DND-41 (cell line): Measurements from ENCODE around the gene SDSL.

Experiments
- CTCF ChIP-seq: IDR thresholded peaks from 2 replicates; pipeline ENCODE4 v1.5.1; 2012; ENCODE audit warnings: borderline replicate concordance, low read length, moderate library complexity, mild to moderate bottlenecking; ENCODE audit not compliant: poor library complexity, severe bottlenecking; ENCODE audit errors: extremely low read depth
- EZH2 ChIP-seq: IDR thresholded peaks from 3 replicates; pipeline ENCODE4 v1.6.1; 2012; ENCODE audit warnings: borderline replicate concordance, low read depth, mild to moderate bottlenecking, moderate library complexity, low read length, inconsistent platforms; ENCODE audit not compliant: severe bottlenecking

DNA sequence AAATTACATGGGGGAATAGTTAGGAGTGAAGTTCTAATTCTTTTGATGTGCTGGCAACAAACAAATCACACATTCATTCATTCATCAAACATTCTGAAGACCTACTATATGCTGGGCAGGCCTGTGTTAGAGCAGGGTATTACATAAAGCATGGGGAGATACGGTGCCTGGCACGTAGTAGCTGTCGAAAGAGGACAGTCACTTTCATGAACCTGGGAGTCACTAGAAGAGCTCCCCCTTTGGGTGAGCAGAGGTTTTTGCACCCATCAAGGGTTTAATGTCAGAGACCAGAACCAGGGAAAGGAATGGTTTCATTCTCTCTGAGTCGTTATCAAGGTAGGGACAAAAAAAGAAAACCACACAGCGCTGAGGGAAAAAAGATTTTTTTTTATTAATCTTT is 39.5 kb downstream of the SDSL start:
- TF ChIP-seq CTCF (peak; percentile 61), EZH2 (no peak)
